CD4-positive, alpha-beta T cell treated with Interferon alpha-2 for 1 hour (primary cell): ENCODE measurements around the gene OR8B3.

Experiments
- DNase-seq, 2 donors: peaks; one replicate each; pipeline ENCODE4 v3.0.0-alpha.2; 2020 to 2022

OR8B3 gene

GRCh38 chr11:124346311-124346955 lies 52.4 kb downstream of the OR8B3 start:
- no peak for DNase-seq
